Calu3 (cell line): Measurements from ENCODE around the gene GABRR1. TPM values are rescaled to one million over a fixed set of nuclear protein-coding genes. Genes with fewer than 3 reads are reported as not detected.

Source experiments
- BruUV-seq: library from RNA; stranded (reverse); fragments of 400-500 nt; replicated peaks from 2 replicates; lab custom pipeline; 2021; lab: Mats Ljungman, UMichigan
- CTCF ChIA-PET: fragments of 300-600 bp; sonication (Branson Sonifier 250); formaldehyde crosslinking; loops from one replicate; lab custom pipeline; 2022; ENCODE audit warnings: antibody characterized with exemption; lab: Charles Lee
- DNase-seq: peaks from one replicate; pipeline ENCODE4 v3.0.0; 2022
- H3K27ac Mint-ChIP-seq: one replicate; pipeline ENCODE4 v1.8.0; 2022; ENCODE audit warnings: mixed read lengths; ENCODE audit not compliant: unreplicated experiment
- H3K27me3 Mint-ChIP-seq: one replicate; pipeline ENCODE4 v1.8.0; 2022; ENCODE audit warnings: mixed read lengths; ENCODE audit not compliant: unreplicated experiment
- H3K36me3 Mint-ChIP-seq: one replicate; pipeline ENCODE4 v1.8.0; 2022; ENCODE audit warnings: mild to moderate bottlenecking, moderate library complexity, mixed read lengths; ENCODE audit not compliant: insufficient read depth, unreplicated experiment
- H3K4me1 Mint-ChIP-seq: one replicate; pipeline ENCODE4 v1.8.0; 2022; ENCODE audit warnings: mild to moderate bottlenecking, low read depth, mixed read lengths; ENCODE audit not compliant: unreplicated experiment
- H3K4me3 Mint-ChIP-seq: one replicate; pipeline ENCODE4 v1.8.0; 2022; ENCODE audit warnings: mild to moderate bottlenecking, low read depth, moderate library complexity, mixed read lengths; ENCODE audit not compliant: unreplicated experiment
- H3K9me3 Mint-ChIP-seq: one replicate; pipeline ENCODE4 v1.8.0; 2022; ENCODE audit warnings: low read depth, mixed read lengths; ENCODE audit not compliant: unreplicated experiment
- intact Hi-C: fragments of 100-400 bp; cut with micrococcal nuclease; formaldehyde crosslinking; loops from one replicate; pipeline ENCODE4 v1.10.0; 2022; ENCODE audit not compliant: unreplicated experiment
- total RNA-seq: library from RNA; stranded (reverse); gene quantifications from 2 replicates; pipeline ENCODE4 v1.2.3, GENCODE V29; 2022
- TF ChIP-seq, protein P1 (sequence below): fragments of 200-600 bp; IDR thresholded peaks from one replicate; pipeline ENCODE4 v1.8.0; 2022; ENCODE audit warnings: antibody characterized with exemption; ENCODE audit not compliant: unreplicated experiment

The GABRR1 gene
- total RNA-seq, 1 experiment from 2014 or later = not detected

DNA sequence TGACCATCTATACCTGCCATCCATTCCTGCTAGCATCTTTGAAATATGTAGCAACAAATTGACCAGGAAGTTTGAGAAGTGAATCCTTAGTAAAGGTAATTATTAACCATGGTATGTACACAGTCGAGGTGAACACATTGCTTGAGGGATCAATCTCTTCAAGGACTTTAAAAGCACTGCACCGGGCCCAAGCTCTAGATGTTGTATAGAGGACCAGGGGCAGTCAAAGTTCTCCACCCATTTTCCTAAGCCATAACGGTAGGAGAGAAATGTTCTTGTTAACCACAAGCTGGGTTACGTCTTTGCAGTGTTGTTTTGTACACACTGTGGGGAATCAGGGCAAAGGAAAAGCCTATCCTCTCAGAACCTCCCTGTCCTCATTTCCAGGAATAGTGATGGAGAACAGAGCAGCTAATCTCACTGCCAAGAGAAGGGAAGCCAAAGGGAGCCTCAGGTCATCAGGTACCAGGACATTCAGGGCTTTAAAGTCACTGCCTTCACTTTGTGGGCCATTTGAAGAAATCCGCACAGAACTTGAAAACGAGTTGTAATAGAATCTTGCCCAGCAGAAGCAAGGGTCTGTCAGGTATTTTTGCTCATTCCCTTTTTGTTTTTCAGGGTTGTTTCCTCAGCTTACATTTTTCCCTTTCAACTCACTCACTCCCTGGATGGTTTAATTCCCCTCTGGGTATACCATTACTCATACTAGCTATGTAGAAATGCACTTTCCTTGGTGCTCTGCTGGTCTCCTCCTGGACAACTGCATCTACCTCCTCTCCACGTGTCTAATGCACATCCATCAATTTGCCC, 76.6 kb downstream of the GABRR1 start:
- CTCF ChIA-PET = interaction anchor here (0.6 to 2.4 kb wide), 3 partner anchors 18 to 56 kb away, joined by 3 to 5 read pairs (median 3); no protein-coding TSS in a partner anchor
- BruUV-seq = no TSS peak
- Mint-ChIP-seq H3K36me3 (peaks cover 2% of the 10 kb centered on the region), H3K4me1 (peaks cover 29% of the 10 kb centered on the region), H3K9me3 (no peaks in the 10 kb centered on the region), H3K27me3 (no peaks in the 10 kb centered on the region), H3K27ac (peak overlapping the region; percentile 9), H3K4me3 (no peak overlapping the region)
- intact Hi-C loops = loop anchor here (2.0 kb wide), 1 partner anchor 18 kb away; no protein-coding TSS in a partner anchor
- TF ChIP-seq, protein P1, sequence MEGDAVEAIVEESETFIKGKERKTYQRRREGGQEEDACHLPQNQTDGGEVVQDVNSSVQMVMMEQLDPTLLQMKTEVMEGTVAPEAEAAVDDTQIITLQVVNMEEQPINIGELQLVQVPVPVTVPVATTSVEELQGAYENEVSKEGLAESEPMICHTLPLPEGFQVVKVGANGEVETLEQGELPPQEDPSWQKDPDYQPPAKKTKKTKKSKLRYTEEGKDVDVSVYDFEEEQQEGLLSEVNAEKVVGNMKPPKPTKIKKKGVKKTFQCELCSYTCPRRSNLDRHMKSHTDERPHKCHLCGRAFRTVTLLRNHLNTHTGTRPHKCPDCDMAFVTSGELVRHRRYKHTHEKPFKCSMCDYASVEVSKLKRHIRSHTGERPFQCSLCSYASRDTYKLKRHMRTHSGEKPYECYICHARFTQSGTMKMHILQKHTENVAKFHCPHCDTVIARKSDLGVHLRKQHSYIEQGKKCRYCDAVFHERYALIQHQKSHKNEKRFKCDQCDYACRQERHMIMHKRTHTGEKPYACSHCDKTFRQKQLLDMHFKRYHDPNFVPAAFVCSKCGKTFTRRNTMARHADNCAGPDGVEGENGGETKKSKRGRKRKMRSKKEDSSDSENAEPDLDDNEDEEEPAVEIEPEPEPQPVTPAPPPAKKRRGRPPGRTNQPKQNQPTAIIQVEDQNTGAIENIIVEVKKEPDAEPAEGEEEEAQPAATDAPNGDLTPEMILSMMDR = no peak
- no peak for DNase-seq

DNA sequence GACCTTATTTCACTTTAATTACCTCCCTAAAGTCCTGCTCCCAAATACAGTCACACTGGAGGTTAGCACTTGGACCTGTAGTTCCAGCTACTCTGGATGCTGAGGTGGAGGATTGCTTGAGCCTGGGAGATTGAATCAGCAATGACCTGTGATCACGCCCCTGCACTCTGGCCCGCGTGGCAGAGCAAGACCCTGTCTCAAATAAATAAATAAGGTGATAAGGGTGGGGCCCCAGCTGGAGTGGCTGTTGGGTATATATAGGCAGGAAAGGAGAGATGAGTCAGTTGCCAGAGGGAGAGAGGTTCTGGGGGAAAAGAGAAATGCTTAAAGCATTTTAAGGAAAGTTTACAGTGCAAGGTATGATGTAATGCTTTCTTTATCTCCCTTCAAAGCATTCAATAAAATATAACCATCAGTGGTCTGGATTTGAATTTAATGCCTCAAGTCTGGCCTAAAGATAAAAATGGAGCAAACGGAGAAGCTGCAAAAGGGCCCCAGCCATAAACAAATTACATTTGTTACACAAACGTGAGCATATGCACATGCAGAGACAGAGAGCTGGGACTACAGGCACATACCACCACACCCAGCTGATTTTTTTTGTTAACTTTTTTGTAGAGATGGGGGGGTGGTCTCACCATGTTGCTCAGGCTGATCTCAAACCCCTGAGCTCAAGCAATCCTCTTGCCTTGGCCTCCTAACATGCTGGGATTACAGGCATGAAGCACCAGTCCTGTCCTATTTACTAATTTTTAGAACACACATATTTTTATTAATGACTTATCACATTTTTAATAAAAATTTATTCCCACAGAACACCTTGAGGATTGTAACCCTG, 77.4 kb downstream of the GABRR1 start:
- Mint-ChIP-seq H3K4me3 (peak overlapping the region; percentile 20), H3K36me3 (no peaks in the 10 kb centered on the region), H3K9me3 (no peaks in the 10 kb centered on the region), H3K27me3 (no peaks in the 10 kb centered on the region), H3K27ac (peak overlapping the region; percentile 35), H3K4me1 (peaks cover 29% of the 10 kb centered on the region)
- TF ChIP-seq, protein P1 = no peak
- intact Hi-C loops = loop anchor here (2.0 kb wide), 1 partner anchor 17 kb away; no protein-coding TSS in a partner anchor
- BruUV-seq = no TSS peak
- CTCF ChIA-PET = interaction anchor here (0.6 to 2.4 kb wide), 3 partner anchors 17 to 55 kb away, joined by 3 to 5 read pairs (median 3); no protein-coding TSS in a partner anchor
- no peak for DNase-seq

DNA sequence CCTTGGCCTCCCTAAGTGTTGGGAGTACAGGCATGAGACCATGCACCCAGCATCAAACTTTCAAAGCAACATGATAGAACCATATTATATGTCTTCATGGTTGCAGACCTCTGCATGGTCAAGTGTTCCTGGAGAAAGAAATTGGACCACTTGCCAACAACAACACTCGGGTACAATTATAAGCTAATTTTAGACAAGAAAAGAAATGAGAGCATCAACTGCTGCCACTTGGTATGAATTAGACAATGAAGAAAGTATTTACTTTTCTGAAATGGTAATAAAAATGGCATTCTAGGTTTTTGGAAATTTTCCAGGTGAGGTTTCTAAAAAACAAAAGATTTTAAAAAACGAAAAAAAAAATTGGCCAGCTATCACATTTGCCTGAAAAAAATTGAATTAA, 79.0 kb downstream of the GABRR1 start:
- Mint-ChIP-seq H3K36me3 (no peaks in the 10 kb centered on the region), H3K9me3 (no peaks in the 10 kb centered on the region), H3K27ac (no peak overlapping the region), H3K4me1 (peaks cover 29% of the 10 kb centered on the region), H3K4me3 (no peak overlapping the region), H3K27me3 (no peaks in the 10 kb centered on the region)
- CTCF ChIA-PET = interaction anchor here (0.6 to 2.4 kb wide), 2 partner anchors 15 to 1472 kb away, joined by 3 to 5 read pairs; no protein-coding TSS in a partner anchor
- no TSS peak for BruUV-seq
- intact Hi-C loops = no loop called here
- no peak for DNase-seq
- TF ChIP-seq, protein P1 = no peak

DNA sequence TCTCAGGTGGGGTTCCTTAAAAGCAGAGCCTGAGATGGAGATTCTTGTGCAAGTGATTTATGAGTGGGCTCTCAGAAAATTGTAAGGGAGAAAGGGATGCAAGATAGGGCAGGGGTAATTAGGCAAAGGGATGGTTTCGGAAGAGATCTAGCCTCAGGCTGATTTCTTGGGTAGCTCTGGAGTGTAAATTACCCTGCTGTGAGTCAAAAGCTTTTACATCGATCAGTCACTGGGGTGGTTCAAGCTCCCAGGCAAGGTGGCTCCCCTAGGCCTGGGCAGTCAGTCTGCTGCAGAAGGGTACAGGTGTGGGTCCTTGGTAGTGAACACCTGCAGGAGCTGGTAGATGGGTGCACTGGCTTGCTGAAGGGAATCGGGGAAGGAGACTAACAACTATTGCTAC, 82.4 kb downstream of the GABRR1 start:
- no peaks in the 10 kb centered on the region for H3K36me3 Mint-ChIP-seq
- intact Hi-C loops = no loop called here
- no peak overlapping the region for H3K27ac Mint-ChIP-seq
- no peak overlapping the region for H3K4me3 Mint-ChIP-seq
- no peak for DNase-seq
- H3K27me3 Mint-ChIP-seq = no peaks in the 10 kb centered on the region
- no TSS peak for BruUV-seq
- TF ChIP-seq, protein P1 = no peak
- CTCF ChIA-PET = no interaction called here
- peaks cover 8% of the 10 kb centered on the region for H3K4me1 Mint-ChIP-seq
- H3K9me3 Mint-ChIP-seq = no peaks in the 10 kb centered on the region
